Stomach (tissue), 4 donors: Measurements from ENCODE around the gene STPG2.

ENCODE experiments used
- CTCF ChIP-seq, 7 experiments: fragments of 450-650 bp in 4 of 7; fragments of 200-600 bp in 3 of 7; sonication (generic) in 3 of 7; IDR thresholded peaks; one replicate each; pipeline ENCODE4 v1.5.1; 2016 to 2019; ENCODE audit warnings: antibody characterized with exemption in 7 of 7, control low read depth in 2 of 7, mild to moderate bottlenecking in 1 of 7
- EP300 ChIP-seq: sonication (generic); formaldehyde crosslinking; IDR thresholded peaks from one replicate; pipeline ENCODE4 v1.6.1; 2017; ENCODE audit warnings: antibody characterized with exemption
- POLR2A ChIP-seq, 4 donors: fragments of 450-650 bp; IDR thresholded peaks; one replicate each; pipeline ENCODE4 v1.6.1; 2016; ENCODE audit warnings: antibody characterized with exemption in 4 of 4, control low read depth in 2 of 4, mild to moderate bottlenecking in 1 of 4, moderate library complexity in 1 of 4
- POLR2AphosphoS5 ChIP-seq, 3 donors: sonication (generic); formaldehyde crosslinking; IDR thresholded peaks; one replicate each; pipeline ENCODE4 v1.6.1; 2016; ENCODE audit warnings: antibody characterized with exemption in 3 of 3

DNA sequence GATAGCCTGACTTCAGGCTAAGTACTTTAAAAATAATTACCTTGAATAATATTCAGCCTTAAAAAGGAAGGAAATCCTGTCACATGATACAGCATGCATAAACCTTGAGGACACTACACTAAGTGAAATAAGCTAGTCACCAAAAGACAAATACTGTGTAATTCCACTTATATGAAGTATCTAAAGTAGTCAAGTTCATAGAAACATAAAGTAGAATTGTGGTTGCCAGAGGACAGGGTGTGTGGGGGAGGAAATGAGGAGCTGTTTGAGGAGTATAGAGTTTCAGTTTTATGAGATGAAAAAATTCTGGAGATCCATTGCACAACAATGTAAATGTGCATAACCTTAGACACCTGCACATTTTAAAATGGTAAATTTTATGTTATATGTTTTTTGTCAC lies 5.6 kb upstream of the STPG2 start:
- TF ChIP-seq POLR2AphosphoS5 (IDR thresholded peaks at IDR 0.05), result no peak
- no peak for TF ChIP-seq CTCF (IDR thresholded peaks at IDR 0.05)
- TF ChIP-seq POLR2A (IDR thresholded peaks at IDR 0.05), result no peak
- no peak for TF ChIP-seq EP300
